Measurements from ENCODE around the gene ANTXR1.

ANTXR1 gene

DNA sequence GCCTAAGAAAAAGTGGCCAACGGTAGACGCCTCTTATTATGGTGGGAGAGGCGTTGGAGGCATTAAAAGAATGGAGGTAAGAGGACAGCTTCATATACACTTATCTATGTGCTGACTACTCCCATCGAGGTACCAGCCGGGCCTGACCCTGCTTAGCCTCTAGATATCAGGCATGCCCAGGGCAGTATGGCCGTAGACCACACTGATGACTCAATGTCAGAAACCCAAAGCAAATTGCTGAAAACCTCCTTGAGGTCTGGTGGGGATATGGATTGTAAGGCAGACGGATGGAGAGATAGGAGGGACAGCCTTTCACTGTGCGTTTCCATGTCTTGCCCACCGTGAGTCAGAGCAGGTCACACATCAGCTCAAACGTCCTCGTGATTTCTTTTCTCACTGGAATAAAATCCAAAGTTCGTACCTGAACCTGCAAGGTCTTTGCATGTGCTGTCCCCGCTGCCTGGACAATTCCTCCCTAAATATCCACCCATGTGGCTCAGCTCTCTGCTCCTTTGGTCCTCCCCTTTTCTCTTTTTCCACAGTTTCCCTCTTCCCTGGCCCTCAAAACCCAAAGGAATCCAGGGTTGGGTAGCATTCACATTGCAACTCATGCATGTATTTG, 168.9 kb downstream of the ANTXR1 start:
- no peak for DNase-seq (ENCODE audit: low read depth)

DNA sequence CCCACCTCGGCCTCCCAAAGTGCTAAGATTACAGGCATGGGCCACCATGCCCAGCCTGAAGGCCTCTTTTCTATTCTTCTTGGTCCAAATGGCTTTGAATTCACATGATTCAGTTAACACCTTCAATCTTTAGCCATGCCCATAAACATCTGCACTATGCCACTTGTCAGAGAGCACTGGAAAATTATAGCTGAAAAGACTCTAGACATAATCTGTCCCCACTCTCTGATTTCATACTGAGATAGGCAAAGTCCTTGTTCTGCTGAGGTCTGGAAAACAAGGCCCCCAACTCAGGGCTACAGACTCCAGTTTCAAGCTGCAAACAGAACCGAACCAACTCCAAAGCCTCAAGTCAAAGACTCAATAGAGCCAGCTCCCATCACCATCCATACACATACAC, 170.7 kb downstream of the ANTXR1 start:
- DNase-seq (ENCODE audit: low read depth) = no peak

- DNase-seq (ENCODE audit: low read depth) = no peak
Measured at GRCh38 chr2:69184224-69184623, 171.2 kb downstream of the ANTXR1 start.

DNA sequence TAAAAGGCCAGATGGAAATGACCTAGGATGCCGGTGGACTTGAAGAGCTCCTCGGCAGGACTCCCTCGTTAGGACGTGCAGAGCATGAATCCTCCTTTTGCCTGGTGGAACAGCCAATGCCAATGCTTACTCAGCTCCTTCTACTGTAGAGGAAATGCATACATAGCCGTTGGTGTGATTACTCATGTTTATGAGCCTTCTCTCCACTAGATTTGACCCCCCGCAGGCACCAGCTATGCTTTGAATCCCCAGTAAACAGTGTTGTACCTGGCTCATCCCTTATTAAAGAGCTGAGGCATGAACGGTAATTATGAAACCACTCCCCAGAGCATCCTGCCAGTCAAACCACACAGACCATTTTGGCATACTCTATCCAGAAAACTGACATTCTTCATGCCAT, 172.8 kb downstream of the ANTXR1 start:
- peak; percentile 37 for DNase-seq (ENCODE audit: low read depth)

GRCh38 chr2:69186614-69187013, 173.6 kb downstream of the ANTXR1 start:
- DNase-seq (ENCODE audit: low read depth) = no peak

DNA sequence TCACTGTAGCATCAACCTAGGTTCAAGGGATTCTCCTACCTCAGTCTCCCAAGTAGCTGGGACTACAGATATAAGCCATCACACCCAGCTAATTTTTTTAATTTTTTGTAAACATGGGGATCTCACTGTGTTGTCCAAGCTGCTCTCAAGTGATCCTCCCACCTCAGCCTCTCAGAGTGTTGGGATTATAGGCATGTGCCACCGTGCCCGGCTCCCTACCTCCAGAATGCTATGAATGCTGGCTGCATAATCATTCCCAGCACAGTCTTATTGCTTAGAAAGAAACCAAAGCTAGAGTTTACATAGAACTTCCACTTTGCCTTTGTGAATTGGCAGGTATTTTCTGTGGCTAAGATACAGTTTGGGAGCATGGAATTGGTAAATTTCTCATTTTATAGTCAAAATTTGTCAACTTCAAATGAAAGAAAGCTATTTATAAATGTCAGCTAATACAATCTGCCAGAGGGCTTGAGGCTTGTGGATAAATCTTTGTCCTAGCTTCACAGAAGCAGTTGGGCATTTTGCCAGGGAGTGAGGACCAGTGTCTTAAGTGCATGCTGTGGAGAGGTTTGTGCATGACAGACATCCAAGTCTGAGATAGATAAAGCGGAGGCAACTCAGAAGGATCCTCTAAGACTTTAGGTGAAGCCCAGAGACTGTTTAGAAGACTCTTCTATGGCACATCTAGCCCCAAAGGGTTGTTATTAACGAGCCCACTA, 175.4 kb downstream of the ANTXR1 start:
- no peak for DNase-seq (ENCODE audit: low read depth)

GRCh38 chr2:69190743-69191404, 177.9 kb downstream of the ANTXR1 start:
- no peak for DNase-seq (ENCODE audit: low read depth)

GRCh38 chr2:69191634-69192033, 178.7 kb downstream of the ANTXR1 start:
- no peak for DNase-seq (ENCODE audit: low read depth)

DNA sequence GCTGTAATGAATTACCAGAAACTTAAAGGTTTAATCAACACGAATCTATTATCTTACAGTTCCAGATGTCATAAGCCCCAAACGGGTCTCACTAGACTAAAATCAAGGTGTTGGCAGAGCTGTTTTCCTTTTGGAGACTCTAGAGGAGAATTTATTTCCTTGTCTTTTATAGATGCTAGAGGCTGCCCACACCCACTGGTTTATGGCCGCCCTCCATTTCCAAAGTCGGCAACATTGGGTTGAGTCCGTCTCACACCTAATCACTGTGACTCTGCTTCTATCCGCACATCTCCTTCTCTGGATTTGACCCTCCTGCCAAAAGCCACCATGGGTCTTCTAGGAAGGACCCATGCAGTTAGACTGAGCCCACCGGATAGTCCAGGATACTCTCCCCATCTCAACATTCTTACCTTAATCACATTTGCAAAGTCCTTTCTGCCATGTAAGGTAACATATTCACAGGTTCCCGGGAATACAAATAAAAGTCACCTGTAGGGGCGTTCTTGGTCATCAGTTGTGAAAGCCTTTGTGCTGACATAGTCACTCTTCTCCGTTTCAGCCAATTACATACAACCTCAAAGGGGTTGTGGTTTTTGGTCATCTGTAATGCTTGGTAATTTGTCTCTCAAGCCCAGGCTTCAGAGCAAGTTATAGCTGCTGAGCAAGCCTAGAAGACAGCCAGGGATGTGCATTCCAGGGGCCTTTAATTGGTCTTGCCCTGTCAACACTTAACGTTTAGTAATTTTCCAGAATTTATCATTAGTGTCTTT, 179.4 kb downstream of the ANTXR1 start:
- no peak for DNase-seq (ENCODE audit: low read depth)

- no peak for DNase-seq (ENCODE audit: low read depth)
Measured at GRCh38 chr2:69195706-69196105, 182.7 kb downstream of the ANTXR1 start.

- peak; percentile 94 for DNase-seq (ENCODE audit: low read depth)
Measured at GRCh38 chr2:69196327-69197117, 183.5 kb downstream of the ANTXR1 start.

DNA sequence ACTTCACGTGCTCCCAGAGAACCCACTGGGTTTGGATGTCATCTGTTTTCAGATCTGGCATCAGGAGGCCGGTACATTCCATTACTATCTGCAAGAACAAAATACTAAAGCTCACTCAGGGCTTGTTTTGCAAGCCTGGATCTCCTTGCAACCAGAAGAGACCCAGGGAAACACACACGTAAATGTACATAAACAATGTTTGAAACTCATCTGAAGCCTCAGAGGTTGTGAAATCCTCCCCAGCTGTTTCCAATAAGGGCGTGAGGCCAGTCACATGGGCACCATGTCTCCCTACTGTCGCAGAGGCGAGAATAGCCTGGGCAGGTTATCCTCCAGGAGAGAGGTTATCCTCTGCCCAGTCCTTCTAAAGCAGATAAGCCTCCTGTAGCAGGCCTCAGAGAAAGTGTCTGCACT, 187.1 kb downstream of the ANTXR1 start:
- no peak for DNase-seq (ENCODE audit: low read depth)

DNA sequence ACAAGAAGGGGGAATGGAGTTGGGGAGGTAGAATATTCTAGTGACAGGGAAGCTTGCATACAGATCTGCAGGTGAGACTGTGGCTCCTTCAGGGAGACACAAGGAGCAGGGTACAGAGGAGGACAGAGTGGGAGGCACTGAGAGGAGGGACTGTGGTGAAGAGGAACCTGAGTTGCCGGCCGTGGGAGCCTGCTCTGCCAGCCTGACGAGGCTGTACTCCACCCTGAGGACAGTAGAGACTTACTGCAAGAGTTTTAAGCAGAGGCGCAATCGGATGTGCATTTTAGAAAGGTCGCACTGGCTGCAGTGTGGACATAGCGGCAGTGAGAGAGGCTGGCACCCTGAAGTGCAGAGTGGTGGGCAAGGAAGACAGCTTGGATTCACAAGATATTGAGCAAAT, 188.3 kb downstream of the ANTXR1 start:
- no peak for DNase-seq (ENCODE audit: low read depth)

DNA sequence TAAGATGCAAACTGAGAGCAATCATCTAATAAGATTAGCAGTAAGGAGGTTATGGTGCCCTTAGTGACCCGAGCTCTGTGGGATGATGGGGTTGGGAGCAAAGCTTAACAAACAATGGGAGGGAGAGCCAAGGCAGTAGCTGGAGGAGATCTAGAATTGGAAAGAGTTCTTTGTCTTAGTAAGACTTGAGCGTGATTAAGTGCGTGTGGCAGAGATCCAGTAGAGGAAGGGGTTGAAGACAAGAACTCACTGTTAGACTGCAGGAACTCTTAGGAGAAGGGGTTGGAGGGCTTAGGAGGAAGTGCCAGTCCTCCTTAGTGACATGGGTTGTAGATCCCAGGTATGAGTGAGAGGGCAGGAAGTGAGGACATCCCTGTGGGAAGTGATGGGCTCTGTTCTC, 189.3 kb downstream of the ANTXR1 start:
- no peak for DNase-seq (ENCODE audit: low read depth)

GRCh38 chr2:69203166-69203985, 190.4 kb downstream of the ANTXR1 start:
- no peak for DNase-seq (ENCODE audit: low read depth)

GRCh38 chr2:69204654-69205053, 191.7 kb downstream of the ANTXR1 start:
- no peak for DNase-seq (ENCODE audit: low read depth)

GRCh38 chr2:69205076-69205475, 192.1 kb downstream of the ANTXR1 start:
- no peak for DNase-seq (ENCODE audit: low read depth)

- no peak for DNase-seq (ENCODE audit: low read depth)
Measured at GRCh38 chr2:69205491-69205890, 192.5 kb downstream of the ANTXR1 start.

GRCh38 chr2:69208023-69208595, 195.1 kb downstream of the ANTXR1 start:
- DNase-seq (ENCODE audit: low read depth) = no peak

DNA sequence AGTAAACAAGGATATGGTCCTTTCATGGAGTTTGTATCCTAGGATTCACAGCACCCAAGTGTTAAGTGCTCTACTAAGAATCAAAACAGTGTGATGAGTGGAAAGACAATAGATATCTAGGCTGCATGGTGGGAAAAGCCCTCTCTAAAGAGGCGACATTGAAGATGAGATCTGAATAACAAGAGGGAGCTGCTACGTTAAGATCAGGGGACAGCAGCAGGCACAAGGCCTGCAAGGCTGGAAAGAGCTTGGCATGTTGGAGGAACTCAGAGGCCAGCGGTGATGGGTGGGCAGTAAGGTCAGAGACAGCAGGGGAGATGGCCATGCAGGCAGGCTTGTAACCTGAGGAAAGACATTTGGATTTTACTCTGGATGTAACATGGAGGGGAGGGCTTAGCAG, 196.5 kb downstream of the ANTXR1 start:
- DNase-seq (ENCODE audit: low read depth) = no peak

DNA sequence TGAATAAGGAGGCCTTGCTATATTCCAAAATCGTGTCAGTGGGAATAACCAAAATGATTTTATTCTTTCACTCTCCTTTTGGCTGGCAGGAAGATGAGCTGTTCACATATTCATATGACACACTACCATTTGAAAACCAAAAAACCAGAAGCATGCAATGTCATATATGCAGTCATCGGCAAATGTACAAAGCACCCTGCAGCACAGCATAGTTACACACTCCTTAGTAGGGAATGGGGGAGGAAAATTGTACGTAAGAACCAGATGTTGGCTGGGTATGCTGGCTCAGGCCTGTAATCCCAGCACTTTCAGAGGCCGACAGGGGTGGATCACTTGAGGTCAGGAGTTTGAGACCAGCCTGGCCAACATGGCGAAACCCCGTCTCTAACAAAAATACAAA, 197.4 kb downstream of the ANTXR1 start:
- DNase-seq (ENCODE audit: low read depth) = no peak
